IMR-90 (cell line): Measurements from ENCODE around the gene BIRC5. TPM values are rescaled to one million over a fixed set of nuclear protein-coding genes. Genes with fewer than 3 reads are reported as not detected.

Experiments used
- ATAC-seq: fragments of 200-7000 bp; cut with Tn5 transposase; 2 replicates; pipeline ENCODE4 v1.9.1; 2020; ENCODE audit warnings: low read depth, mild to moderate bottlenecking, moderate library complexity
- BruUV-seq: library from RNA; stranded (reverse); fragments of 400-500 nt; replicated peaks from 2 replicates; lab custom pipeline; 2021; lab: Mats Ljungman, UMichigan
- CTCF ChIA-PET: fragments of 300-600 bp; formaldehyde crosslinking; extraction: SDS; loops from one replicate; lab custom pipeline; 2021; ENCODE audit warnings: antibody characterized with exemption; lab: Yijun Ruan, JAX
- POLR2A ChIA-PET: fragments of 300-600 bp; sonication (Branson Sonifier 250); formaldehyde crosslinking; loops from one replicate; lab custom pipeline; 2022; ENCODE audit warnings: antibody characterized with exemption; ENCODE audit not compliant: unreplicated experiment; lab: Charles Lee
- DNase-seq: peaks from one replicate; pipeline ENCODE4 v3.0.0; 2013
- H2AFZ ChIP-seq: replicated peaks from 2 replicates; pipeline ENCODE3; 2013; ENCODE audit warnings: low read length, mild to moderate bottlenecking; ENCODE audit not compliant: poor library complexity
- H2AK5ac ChIP-seq: 2 replicates; pipeline ENCODE4 v1.6.1; 2013; ENCODE audit warnings: low read depth, low read length, inconsistent platforms
- H2AK9ac ChIP-seq: replicated peaks from 2 replicates; pipeline ENCODE3; 2013; ENCODE audit warnings: mild to moderate bottlenecking, low read depth, low read length, moderate library complexity; ENCODE audit not compliant: poor library complexity
- H2BK120ac ChIP-seq: 2 replicates; pipeline ENCODE4 v1.6.1; 2013; ENCODE audit warnings: low read depth, low read length, inconsistent platforms
- H2BK15ac ChIP-seq: 3 replicates; pipeline ENCODE4 v1.6.1; 2013; ENCODE audit warnings: low read depth, low read length, inconsistent platforms
- H2BK20ac ChIP-seq: 2 replicates; pipeline ENCODE4 v1.6.1; 2013; ENCODE audit warnings: low read depth, mild to moderate bottlenecking, inconsistent platforms, low read length, moderate library complexity
- H2BK5ac ChIP-seq: 2 replicates; pipeline ENCODE4 v1.6.1; 2013; ENCODE audit warnings: mild to moderate bottlenecking, low read depth, low read length, inconsistent platforms; ENCODE audit not compliant: poor library complexity, severe bottlenecking
- H3K14ac ChIP-seq: replicated peaks from 2 replicates; pipeline ENCODE4 v1.6.1; 2013; ENCODE audit warnings: low read depth, low read length, inconsistent platforms
- H3K18ac ChIP-seq: 2 replicates; pipeline ENCODE4 v1.6.1; 2013; ENCODE audit warnings: low read depth, low read length, control low read depth
- H3K23ac ChIP-seq: 2 replicates; pipeline ENCODE4 v1.6.1; 2013; ENCODE audit warnings: low read depth, low read length, inconsistent platforms
- H3K27ac ChIP-seq: 2 replicates; pipeline ENCODE4 v1.5.1; 2013; ENCODE audit warnings: mild to moderate bottlenecking, control low read depth, low read length; ENCODE audit not compliant: insufficient read depth
- H3K27me3 ChIP-seq: 2 replicates; pipeline ENCODE4 v1.6.1; 2013; ENCODE audit warnings: low read length; ENCODE audit not compliant: control insufficient read depth, insufficient read depth
- H3K36me3 ChIP-seq: 2 replicates; pipeline ENCODE4 v1.6.1; 2013; ENCODE audit warnings: low read length, mixed read lengths; ENCODE audit not compliant: control insufficient read depth, insufficient read depth
- H3K4ac ChIP-seq: 2 replicates; pipeline ENCODE4 v1.6.1; 2013; ENCODE audit warnings: low read depth, low read length, inconsistent platforms
- H3K4me1 ChIP-seq: 2 replicates; pipeline ENCODE4 v1.6.1; 2013; ENCODE audit warnings: low read length, mixed read lengths; ENCODE audit not compliant: control insufficient read depth, insufficient read depth
- H3K4me2 ChIP-seq: 2 replicates; pipeline ENCODE4 v1.6.1; 2013; ENCODE audit warnings: low read depth, mild to moderate bottlenecking, control low read depth, low read length, moderate library complexity
- H3K4me3 ChIP-seq: 2 replicates; pipeline ENCODE4 v1.5.1; 2013; ENCODE audit warnings: low read depth, mild to moderate bottlenecking, control low read depth, low read length, moderate library complexity; ENCODE audit not compliant: insufficient read depth
- H3K56ac ChIP-seq: 2 replicates; pipeline ENCODE4 v1.6.1; 2013; ENCODE audit warnings: low read length, inconsistent platforms; ENCODE audit not compliant: insufficient read depth; ENCODE audit errors: extremely low read depth
- H3K79me1 ChIP-seq, 2 experiments: 2 replicates each; pipeline ENCODE4 v1.6.1; 2013; ENCODE audit warnings: low read length in 2 of 2, inconsistent platforms in 1 of 2, low read depth in 1 of 2
- H3K9ac ChIP-seq: 2 replicates; pipeline ENCODE4 v1.6.1; 2013; ENCODE audit warnings: low read depth, low read length, control low read depth
- H3K9me1 ChIP-seq: 2 replicates; pipeline ENCODE4 v1.6.1; 2013; ENCODE audit warnings: low read length, inconsistent platforms; ENCODE audit not compliant: insufficient read depth
- H3K9me3 ChIP-seq: 2 replicates; pipeline ENCODE4 v1.6.1; 2013; ENCODE audit warnings: low read length; ENCODE audit not compliant: control insufficient read depth, insufficient read depth
- H4K20me1 ChIP-seq: 2 replicates; pipeline ENCODE4 v1.6.1; 2013; ENCODE audit warnings: low read length, inconsistent platforms; ENCODE audit not compliant: insufficient read depth
- H4K5ac ChIP-seq: 2 replicates; pipeline ENCODE4 v1.6.1; 2013; ENCODE audit warnings: mild to moderate bottlenecking, low read depth, low read length, control low read depth
- H4K8ac ChIP-seq, 2 experiments: 2 replicates each; pipeline ENCODE4 v1.6.1; 2013; ENCODE audit warnings: low read depth in 2 of 2, low read length in 2 of 2, control low read depth in 1 of 2, inconsistent platforms in 1 of 2
- H4K91ac ChIP-seq: 2 replicates; pipeline ENCODE4 v1.6.1; 2013; ENCODE audit warnings: low read depth, low read length, inconsistent platforms; ENCODE audit not compliant: insufficient read depth
- BHLHE40 ChIP-seq: fragments of 150-350 bp; IDR thresholded peaks from 2 replicates; pipeline ENCODE4 v1.6.1; 2016; ENCODE audit warnings: mild to moderate bottlenecking, low read depth, low read length
- CEBPB ChIP-seq: IDR thresholded peaks from 2 replicates; pipeline ENCODE4 v1.6.1; 2012; ENCODE audit warnings: low read depth, low read length, improper control_type of control experiment
- CHD1 ChIP-seq: IDR thresholded peaks from 2 replicates; pipeline ENCODE4 v1.6.1; 2012; ENCODE audit warnings: low read depth, low read length, improper control_type of control experiment
- FOS ChIP-seq: fragments of 150-350 bp; IDR thresholded peaks from 2 replicates; pipeline ENCODE4 v1.6.1; 2016; ENCODE audit warnings: low read depth, low read length
- MAFK ChIP-seq: IDR thresholded peaks from 2 replicates; pipeline ENCODE4 v1.6.1; 2012; ENCODE audit warnings: low read depth, low read length, improper control_type of control experiment
- MXI1 ChIP-seq: IDR thresholded peaks from 2 replicates; pipeline ENCODE4 v1.6.1; 2012; ENCODE audit warnings: low read depth, mild to moderate bottlenecking, low read length, moderate library complexity, borderline replicate concordance
- NFE2L2 ChIP-seq: fragments of 150-350 bp; IDR thresholded peaks from 2 replicates; pipeline ENCODE4 v1.6.1; 2016; ENCODE audit warnings: low read depth, mild to moderate bottlenecking, low read length
- POLR2A ChIP-seq: IDR thresholded peaks from 2 replicates; pipeline ENCODE4 v1.6.1; 2012; ENCODE audit warnings: mild to moderate bottlenecking, low read depth, low read length
- RAD21 ChIP-seq: IDR thresholded peaks from 2 replicates; pipeline ENCODE4 v1.6.1; 2012; ENCODE audit warnings: low read length, improper control_type of control experiment
- SMC3 ChIP-seq: fragments of 150-350 bp; IDR thresholded peaks from 2 replicates; pipeline ENCODE4 v1.6.1; 2016; ENCODE audit warnings: low read depth, mild to moderate bottlenecking, antibody characterized with exemption, low read length, moderate library complexity
- WGBS, 2 experiments: methylation state at CpG; one replicate each; pipeline versions ENCODE4 v1.1.5 to v1.1.7; 2013; ENCODE audit warnings: missing lambda C conversion rate in 2 of 2; ENCODE audit not compliant: insufficient read length in 1 of 2; ENCODE audit errors: extremely low coverage in 2 of 2; 5-methylcytosine and 5-hydroxymethylcytosine counted together
- dilution Hi-C: fragments of 300-500 bp; cut with HindIII; formaldehyde crosslinking; loops from one replicate; pipeline ENCODE4 v1.14.3; 2018; ENCODE audit warnings: low sequenced_read_pairs; ENCODE audit not compliant: unreplicated experiment
- in situ Hi-C: fragments of 300-500 bp; cut with MboI; formaldehyde crosslinking; loops from 3 replicates; pipeline ENCODE4 v1.14.3; 2019; ENCODE audit warnings: low sequenced_read_pairs, inconsistent platforms, mixed read lengths
- intact Hi-C: fragments of 100-400 bp; cut with micrococcal nuclease; formaldehyde crosslinking; loops from 2 replicates; pipeline ENCODE4 v1.10.0; 2022
- polyA plus RNA-seq, 3 experiments: library from polyadenylated mRNA; depleted of rRNA; stranded (reverse); fragments of >200 nt; gene quantifications; 2 replicates each; pipeline ENCODE4 v1.2.3, GENCODE V29; 2012; ENCODE audit warnings: low replicate concordance in 1 of 3
- total RNA-seq: library from RNA; depleted of rRNA; stranded (reverse); fragments of >200 nt; gene quantifications from 2 replicates; pipeline ENCODE4 v1.2.3, GENCODE V29; 2012
- TF ChIP-seq, protein P1 (sequence below): conservative IDR thresholded peaks from 2 replicates; pipeline ENCODE4 v1.5.1; 2012; ENCODE audit warnings: mild to moderate bottlenecking, low read depth, low read length, improper control_type of control experiment
- TF ChIP-seq, protein P2 (sequence below): fragments of 150-350 bp; IDR thresholded peaks from 2 replicates; pipeline ENCODE4 v1.6.1; 2017; ENCODE audit warnings: mild to moderate bottlenecking, antibody characterized with exemption, low read length, low read depth

The BIRC5 gene
- total and polyA plus RNA-seq, 2 of the 4 experiments (the other 2 are of a cell fraction) = 16.6 to 52.7 TPM

DNA sequence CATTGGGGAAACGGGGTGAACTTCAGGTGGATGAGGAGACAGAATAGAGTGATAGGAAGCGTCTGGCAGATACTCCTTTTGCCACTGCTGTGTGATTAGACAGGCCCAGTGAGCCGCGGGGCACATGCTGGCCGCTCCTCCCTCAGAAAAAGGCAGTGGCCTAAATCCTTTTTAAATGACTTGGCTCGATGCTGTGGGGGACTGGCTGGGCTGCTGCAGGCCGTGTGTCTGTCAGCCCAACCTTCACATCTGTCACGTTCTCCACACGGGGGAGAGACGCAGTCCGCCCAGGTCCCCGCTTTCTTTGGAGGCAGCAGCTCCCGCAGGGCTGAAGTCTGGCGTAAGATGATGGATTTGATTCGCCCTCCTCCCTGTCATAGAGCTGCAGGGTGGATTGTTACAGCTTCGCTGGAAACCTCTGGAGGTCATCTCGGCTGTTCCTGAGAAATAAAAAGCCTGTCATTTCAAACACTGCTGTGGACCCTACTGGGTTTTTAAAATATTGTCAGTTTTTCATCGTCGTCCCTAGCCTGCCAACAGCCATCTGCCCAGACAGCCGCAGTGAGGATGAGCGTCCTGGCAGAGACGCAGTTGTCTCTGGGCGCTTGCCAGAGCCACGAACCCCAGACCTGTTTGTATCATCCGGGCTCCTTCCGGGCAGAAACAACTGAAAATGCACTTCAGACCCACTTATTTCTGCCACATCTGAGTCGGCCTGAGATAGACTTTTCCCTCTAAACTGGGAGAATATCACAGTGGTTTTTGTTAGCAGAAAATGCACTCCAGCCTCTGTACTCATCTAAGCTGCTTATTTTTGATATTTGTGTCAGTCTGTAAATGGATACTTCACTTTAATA, 10.4 kb downstream of the BIRC5 start (continued):
- no peak for TF ChIP-seq CEBPB

GRCh38 chr17:78225088-78225865, 11.2 kb downstream of the BIRC5 start:
- H3K14ac ChIP-seq = no peak overlapping the region
- no peak overlapping the region for H2AK9ac ChIP-seq
- no peak overlapping the region for H4K5ac ChIP-seq
- no peak overlapping the region for H3K56ac ChIP-seq
- no peak overlapping the region for H4K8ac ChIP-seq
- H3K4ac ChIP-seq = no peak overlapping the region
- H3K4me3 ChIP-seq = no peak overlapping the region
- TF ChIP-seq BHLHE40 = no peak
- TF ChIP-seq, protein P1, sequence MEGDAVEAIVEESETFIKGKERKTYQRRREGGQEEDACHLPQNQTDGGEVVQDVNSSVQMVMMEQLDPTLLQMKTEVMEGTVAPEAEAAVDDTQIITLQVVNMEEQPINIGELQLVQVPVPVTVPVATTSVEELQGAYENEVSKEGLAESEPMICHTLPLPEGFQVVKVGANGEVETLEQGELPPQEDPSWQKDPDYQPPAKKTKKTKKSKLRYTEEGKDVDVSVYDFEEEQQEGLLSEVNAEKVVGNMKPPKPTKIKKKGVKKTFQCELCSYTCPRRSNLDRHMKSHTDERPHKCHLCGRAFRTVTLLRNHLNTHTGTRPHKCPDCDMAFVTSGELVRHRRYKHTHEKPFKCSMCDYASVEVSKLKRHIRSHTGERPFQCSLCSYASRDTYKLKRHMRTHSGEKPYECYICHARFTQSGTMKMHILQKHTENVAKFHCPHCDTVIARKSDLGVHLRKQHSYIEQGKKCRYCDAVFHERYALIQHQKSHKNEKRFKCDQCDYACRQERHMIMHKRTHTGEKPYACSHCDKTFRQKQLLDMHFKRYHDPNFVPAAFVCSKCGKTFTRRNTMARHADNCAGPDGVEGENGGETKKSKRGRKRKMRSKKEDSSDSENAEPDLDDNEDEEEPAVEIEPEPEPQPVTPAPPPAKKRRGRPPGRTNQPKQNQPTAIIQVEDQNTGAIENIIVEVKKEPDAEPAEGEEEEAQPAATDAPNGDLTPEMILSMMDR = no peak
- TF ChIP-seq SMC3 = no peak
- no peak for TF ChIP-seq RAD21
- no peak for TF ChIP-seq MXI1
- no peak for TF ChIP-seq POLR2A
- TF ChIP-seq CHD1 = no peak
- no peak for TF ChIP-seq FOS
- TF ChIP-seq MAFK = no peak
- TF ChIP-seq, protein P2, sequence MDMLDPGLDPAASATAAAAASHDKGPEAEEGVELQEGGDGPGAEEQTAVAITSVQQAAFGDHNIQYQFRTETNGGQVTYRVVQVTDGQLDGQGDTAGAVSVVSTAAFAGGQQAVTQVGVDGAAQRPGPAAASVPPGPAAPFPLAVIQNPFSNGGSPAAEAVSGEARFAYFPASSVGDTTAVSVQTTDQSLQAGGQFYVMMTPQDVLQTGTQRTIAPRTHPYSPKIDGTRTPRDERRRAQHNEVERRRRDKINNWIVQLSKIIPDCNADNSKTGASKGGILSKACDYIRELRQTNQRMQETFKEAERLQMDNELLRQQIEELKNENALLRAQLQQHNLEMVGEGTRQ = no peak
- TF ChIP-seq NFE2L2 = no peak
- CTCF ChIA-PET = interaction anchor here (0.8 kb wide), 1 partner anchor 22 kb away, joined by 4 read pairs; no protein-coding TSS in a partner anchor
- no TSS peak for BruUV-seq
- no peak overlapping the region for H2AK5ac ChIP-seq
- no peaks in the 10 kb centered on the region for H3K9me3 ChIP-seq
- H3K18ac ChIP-seq = no peak overlapping the region
- in situ Hi-C loops (no loop called here), dilution Hi-C loops (no loop called here), intact Hi-C loops (no loop called here)
- H2BK120ac ChIP-seq = no peak overlapping the region
- no peak overlapping the region for H3K27ac ChIP-seq
- H3K23ac ChIP-seq = no peak overlapping the region
- H3K4me1 ChIP-seq = no peaks in the 10 kb centered on the region
- no peak for DNase-seq
- peaks cover 4% of the 10 kb centered on the region for H3K27me3 ChIP-seq
- H4K91ac ChIP-seq = no peak overlapping the region
- POLR2A ChIA-PET = no interaction called here
- peaks cover 3% of the 10 kb centered on the region; the same call in 1 of the 2 replicates for H3K36me3 ChIP-seq
- H2BK20ac ChIP-seq = no peak overlapping the region
- H3K79me1 ChIP-seq = peaks cover 0 to 3% of the 10 kb centered on the region in 2 experiments; a peak in 2 of 4 replicates
- WGBS, 2 experiments = 100% methylated on average over 2 of the region's 16 CpGs; no CpG with 5 or more reads in 1 of the 2 experiments
- no peak overlapping the region for H2BK15ac ChIP-seq
- no peak overlapping the region for H2BK5ac ChIP-seq
- no peak for ATAC-seq
- no peak overlapping the region for H3K9ac ChIP-seq
- no peaks in the 10 kb centered on the region; the same call in 1 of the 2 replicates for H4K20me1 ChIP-seq
- H2AFZ ChIP-seq = no peak overlapping the region
- no peak overlapping the region for H3K4me2 ChIP-seq
- no peaks in the 10 kb centered on the region for H3K9me1 ChIP-seq
